KOPT-K1 (cell line): ENCODE results near the gene SUCO.

Experiments
- H3K27ac ChIP-seq: fragments of 200-600 bp; sonication (generic); 2 replicates; pipeline ENCODE4 v1.5.1; 2016; ENCODE audit warnings: antibody characterized with exemption, mild to moderate bottlenecking, low read depth, low read length; ENCODE audit not compliant: poor library complexity, severe bottlenecking
- H3K36me3 ChIP-seq: fragments of 200-600 bp; sonication (generic); 2 replicates; pipeline ENCODE4 v1.5.1; 2017; ENCODE audit warnings: antibody characterized with exemption, mild to moderate bottlenecking, low read length, moderate library complexity; ENCODE audit not compliant: insufficient read depth
- H3K9me3 ChIP-seq: fragments of 200-600 bp; sonication (generic); 2 replicates; pipeline ENCODE4 v1.5.1; 2017; ENCODE audit warnings: antibody characterized with exemption, low read length, mild to moderate bottlenecking; ENCODE audit not compliant: insufficient read depth, poor library complexity, severe bottlenecking

SUCO gene

DNA sequence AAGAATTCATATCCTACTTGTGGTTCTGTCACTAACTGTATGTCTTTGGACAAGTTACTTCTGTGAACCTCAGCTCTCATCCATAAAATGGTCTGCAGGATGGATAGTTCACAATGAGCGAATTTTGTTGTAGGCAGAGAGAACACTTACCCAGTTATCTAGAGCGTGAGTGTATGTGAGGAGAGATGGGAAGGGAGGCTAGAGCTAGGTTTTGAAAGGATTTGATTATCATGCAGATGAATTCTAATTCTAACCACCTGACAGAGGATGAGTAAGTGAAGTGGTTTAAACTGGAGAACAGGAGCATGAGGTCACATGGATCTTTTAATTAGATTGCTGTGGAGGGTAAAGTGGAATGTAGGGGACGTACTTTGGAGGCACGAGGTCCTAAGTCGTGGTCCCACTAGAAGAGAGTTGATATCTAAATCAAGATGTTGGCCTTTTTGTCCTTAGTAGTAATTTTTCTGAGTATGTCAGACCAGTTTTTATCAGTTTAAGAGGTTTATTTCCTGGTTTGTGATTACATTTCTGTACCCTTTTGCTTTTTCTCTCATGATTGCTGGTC lies 5.0 kb downstream of the SUCO start:
- H3K9me3 ChIP-seq = no peaks in the 10 kb centered on the region
- no peaks in the 10 kb centered on the region for H3K36me3 ChIP-seq
- no peak overlapping the region for H3K27ac ChIP-seq

DNA sequence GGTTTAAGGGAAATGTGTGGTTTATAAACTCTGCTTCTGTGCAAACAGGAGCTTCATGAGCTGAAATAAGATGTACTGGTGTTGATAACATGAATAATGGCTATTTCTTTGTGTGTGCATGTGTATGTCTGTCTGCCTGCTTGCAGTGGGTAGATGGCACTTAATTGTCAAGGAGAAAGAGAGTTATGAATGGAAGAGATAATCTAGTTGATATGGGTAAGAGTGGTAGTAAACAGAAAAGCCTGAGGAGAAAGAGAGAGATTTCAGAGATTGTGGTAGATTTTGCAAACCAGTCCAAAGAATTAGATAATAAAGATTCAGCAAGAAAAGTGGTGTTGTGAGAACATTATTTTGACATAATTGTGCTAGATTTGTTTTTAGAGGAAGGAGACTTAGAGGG lies 7.7 kb downstream of the SUCO start:
- H3K27ac ChIP-seq = no peak overlapping the region
- H3K36me3 ChIP-seq = no peaks in the 10 kb centered on the region

DNA sequence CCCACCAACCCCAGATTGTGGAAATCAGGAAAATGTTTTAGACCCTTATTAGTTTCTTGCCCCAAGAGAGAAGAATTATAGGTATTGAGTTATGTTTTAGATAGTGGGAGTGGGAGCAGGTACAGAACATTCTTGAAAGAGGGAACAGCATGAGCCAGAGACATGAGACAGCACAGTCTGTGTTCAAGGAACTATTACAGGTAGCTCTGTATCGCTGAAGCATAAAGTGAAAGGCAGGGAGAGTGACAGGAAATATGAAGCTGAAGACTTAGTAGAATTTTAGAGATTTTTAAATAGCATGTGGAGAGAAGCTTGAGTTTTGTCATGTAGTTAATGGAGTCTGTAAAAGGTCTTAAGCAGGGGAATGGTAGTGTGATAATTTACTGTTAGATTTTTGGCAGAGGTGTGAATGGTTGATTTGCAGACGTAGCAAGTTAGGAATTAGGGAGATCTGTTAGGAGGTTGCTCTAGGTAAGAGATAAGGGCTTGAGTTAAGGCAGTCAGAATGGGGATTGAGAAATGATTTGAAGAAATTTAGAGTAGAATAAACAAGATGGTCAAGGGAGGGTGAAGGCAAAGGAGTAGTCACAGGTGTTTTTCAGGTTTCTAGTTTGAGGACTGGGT lies 11.6 kb downstream of the SUCO start:
- Histone ChIP-seq H3K36me3 (no peaks in the 10 kb centered on the region), H3K9me3 (no peaks in the 10 kb centered on the region), H3K27ac (no peak overlapping the region)

More for the DNA sequence above, 7.7 kb downstream of the SUCO start:
- no peaks in the 10 kb centered on the region for H3K9me3 ChIP-seq

DNA sequence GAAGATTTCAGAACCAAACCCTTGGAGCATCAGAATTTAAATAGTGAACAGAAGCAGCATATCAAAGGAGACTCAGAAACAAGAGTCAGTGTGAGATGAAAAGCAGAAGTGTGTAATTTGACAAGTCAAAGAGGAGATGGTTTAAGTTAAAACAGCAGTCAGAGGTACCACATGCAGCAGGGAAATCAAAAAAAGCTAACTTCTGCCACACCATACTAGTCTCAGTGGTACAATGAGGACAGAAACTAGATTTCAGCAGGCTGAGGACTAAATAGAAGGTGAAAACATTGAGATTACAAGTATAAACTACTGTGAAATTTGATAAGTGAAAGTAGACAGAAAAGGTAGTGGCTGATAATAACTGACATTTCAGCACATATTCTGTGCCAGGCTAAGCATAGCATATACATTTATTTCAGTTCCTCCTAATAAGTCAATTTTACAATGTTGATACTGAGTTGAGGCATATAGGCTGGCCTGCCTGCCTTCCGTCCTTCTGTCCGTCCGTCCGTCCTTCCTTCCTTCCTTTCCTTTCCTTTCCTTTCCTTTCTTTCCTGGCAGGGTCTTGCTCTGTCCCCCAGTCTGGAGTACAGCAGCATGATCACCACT lies 12.6 kb downstream of the SUCO start:
- no peak overlapping the region for H3K27ac ChIP-seq
- H3K36me3 ChIP-seq = no peaks in the 10 kb centered on the region
- H3K9me3 ChIP-seq = no peaks in the 10 kb centered on the region

DNA sequence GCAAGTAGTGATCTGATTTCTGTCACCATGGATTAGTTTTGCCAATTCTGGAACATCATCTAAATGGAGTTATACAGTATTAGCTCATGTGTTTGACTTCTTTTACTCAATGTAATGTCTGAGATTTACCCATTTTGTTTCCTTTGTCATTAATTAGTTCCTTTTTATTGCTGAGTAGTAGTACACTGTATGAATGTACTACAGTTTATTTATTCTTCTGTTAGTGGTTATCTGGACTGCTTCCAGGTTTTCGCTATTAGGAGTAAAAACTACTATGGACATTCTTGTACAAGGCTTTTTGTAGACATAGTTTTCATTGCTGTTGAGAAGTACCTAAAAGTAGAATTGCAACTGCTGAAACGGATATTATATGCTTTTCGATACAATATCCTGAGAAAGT lies 14.1 kb downstream of the SUCO start:
- H3K27ac ChIP-seq = no peak overlapping the region
- no peaks in the 10 kb centered on the region for H3K9me3 ChIP-seq
- H3K36me3 ChIP-seq = no peaks in the 10 kb centered on the region; the same call in 1 of the 2 replicates

DNA sequence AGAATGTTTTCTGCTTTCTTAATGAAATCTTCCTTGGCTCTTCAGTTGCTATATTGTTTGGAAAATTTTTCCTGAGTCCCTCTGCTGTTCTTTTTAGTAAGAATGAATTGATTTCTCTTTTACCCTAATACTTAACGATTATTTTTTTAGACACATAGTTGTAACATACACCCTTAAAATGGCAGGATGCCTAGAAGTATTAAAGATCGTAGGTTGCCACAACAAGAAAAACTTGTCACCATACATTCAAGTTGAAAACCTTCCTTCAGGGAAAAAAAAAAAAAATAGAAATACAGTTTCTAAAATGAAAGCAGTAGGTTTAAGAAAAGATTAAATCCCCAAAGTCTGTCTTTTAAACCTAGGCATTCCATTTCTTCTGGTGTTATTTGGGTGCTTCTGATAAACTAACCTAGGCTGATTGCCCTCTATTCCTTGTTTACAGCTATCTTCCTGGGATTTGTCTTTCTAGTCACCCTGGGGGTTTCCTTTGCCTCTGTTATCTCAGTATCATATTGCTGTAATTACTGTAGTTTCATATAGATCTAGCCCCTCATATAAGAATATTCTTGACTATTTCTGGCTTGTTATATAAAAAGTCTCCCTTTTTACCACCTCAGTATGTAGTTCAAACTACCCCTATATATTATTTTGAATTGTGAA lies 16.8 kb downstream of the SUCO start:
- Histone ChIP-seq H3K9me3 (no peaks in the 10 kb centered on the region), H3K36me3 (peaks cover 12% of the 10 kb centered on the region), H3K27ac (no peak overlapping the region)

DNA sequence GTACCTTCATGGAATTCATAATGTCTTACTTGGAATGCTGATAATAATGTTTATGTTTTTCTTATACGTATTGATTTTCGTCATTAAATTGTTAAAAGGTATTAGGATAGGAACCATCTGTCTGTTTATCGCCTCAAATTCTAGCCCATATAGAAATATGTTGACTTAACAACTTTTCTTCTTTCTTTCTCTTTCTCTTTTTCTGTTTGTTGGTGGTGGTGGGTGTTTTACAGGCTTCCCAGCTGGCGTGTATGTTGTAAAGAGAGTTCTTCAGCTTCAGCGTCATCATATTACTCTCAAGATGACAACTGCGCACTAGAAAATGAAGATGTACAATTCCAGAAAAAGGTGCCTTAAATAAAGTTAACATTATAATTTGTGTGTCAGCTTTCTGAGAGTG lies 18.3 kb downstream of the SUCO start:
- H3K27ac ChIP-seq = no peak overlapping the region
- peaks cover 26% of the 10 kb centered on the region for H3K36me3 ChIP-seq

DNA sequence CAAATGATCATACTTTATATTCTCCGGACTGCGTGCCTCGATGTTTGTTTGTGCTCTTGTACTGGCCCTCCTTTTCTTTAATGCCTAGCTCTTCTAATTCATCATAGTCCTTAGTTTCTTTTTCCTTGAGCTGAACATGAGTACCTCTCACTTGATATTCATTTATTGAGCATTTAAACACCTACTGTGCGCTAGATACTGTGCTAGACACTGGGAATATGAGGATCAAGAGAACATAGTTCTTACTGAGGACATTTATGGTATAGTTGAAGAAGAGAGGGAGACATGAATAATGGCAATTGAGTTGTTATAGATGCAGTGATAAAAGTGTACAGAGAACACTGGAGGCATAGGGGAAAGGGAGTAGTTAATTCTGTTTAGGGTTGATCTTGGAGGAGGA lies 22.0 kb downstream of the SUCO start:
- Histone ChIP-seq H3K27ac (no peak overlapping the region), H3K9me3 (no peaks in the 10 kb centered on the region), H3K36me3 (peaks cover 60% of the 10 kb centered on the region)

More for the DNA sequence above, 18.3 kb downstream of the SUCO start:
- H3K9me3 ChIP-seq = no peaks in the 10 kb centered on the region

DNA sequence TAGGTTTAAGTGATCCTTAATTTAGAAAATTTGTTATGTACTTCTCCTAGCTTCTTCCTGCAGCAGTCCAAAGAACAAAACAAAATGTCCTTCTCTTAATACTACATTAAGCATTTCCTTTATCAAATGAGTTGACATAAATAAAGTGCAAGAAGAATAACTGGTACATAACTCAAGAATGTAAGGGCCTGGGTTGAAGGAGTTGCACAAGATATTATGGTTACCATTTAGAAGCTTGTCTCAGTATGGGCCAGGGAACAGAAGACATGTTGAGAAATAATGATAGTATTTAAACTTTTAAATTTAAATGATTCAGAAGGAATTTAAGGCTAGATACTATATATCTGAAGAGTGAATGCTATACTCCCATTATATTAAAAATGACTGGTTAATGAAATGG lies 23.5 kb downstream of the SUCO start:
- no peak overlapping the region for H3K27ac ChIP-seq
- no peaks in the 10 kb centered on the region for H3K9me3 ChIP-seq
- peaks cover 75% of the 10 kb centered on the region for H3K36me3 ChIP-seq

DNA sequence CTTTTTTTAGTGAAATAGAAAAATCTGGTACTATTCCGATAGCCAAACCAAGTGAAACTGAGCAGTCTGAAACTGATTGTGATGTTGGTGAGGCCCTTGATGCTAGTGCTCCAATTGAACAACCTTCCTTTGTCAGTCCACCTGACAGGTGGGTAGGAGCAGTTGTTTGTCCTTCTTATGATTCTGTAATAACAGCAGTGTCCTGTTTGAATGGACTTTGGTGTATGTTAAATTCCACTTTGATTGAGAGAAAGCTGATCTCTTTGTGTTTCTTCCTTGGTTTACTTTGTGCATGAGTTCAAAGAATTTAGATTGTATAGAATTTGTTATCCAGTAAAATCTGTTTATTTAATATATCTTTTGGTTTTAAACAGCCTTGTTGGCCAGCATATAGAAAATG lies 24.3 kb downstream of the SUCO start:
- peaks cover 83% of the 10 kb centered on the region for H3K36me3 ChIP-seq
- no peaks in the 10 kb centered on the region for H3K9me3 ChIP-seq
- no peak overlapping the region for H3K27ac ChIP-seq

DNA sequence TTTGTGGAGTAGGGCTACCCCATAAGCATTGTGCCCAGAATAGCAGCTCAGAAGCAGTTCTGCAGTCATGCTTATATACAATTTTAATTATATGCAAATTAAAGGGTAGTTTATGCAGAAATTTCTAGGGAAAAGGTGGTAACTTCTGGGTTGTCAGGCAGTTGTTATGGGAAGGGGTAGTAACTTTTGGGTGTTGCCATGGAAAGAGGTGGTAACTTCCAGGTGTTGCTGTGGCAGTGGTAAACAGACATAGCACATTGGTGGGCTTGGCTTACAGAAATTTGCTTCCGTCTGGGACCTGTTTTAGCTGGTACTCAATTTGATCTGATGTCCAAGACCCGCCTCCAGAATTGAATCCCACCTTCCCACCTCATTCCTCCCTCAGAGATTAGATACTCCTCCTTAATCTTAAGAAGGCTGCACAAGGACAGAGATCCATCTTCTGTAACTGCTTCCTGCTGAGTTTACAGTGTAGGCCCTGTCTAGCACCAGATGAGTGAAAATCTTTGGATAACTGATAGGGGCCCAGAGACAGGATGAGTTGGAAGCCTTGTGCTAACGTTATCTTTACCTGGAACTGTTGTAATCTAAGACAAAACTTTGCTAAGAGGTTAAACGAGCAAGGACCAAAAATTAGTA lies 26.7 kb downstream of the SUCO start:
- no peak overlapping the region for H3K27ac ChIP-seq
- H3K9me3 ChIP-seq = peaks cover 16% of the 10 kb centered on the region
- peaks cover 95% of the 10 kb centered on the region for H3K36me3 ChIP-seq

DNA sequence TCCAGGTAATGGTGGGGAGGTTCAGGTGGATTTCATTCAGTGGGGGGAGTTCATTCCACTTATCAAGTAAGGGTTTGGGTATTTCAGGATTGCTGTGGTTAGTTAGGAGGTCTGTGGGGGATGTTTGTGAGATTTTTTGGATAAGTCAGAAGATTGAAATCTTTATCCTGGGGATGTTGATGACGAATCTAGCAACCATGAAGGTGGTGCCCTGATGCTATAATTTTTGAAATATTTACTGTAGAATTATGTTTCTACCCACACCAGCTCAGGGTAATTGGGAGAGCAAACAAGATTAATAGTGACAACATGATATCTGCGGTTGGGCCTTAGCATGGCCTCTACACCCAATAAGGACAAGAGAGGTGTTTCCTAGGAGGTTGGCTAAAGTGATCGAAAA lies 28.3 kb downstream of the SUCO start:
- Histone ChIP-seq H3K36me3 (peaks cover 97% of the 10 kb centered on the region), H3K9me3 (peaks cover 16% of the 10 kb centered on the region), H3K27ac (no peak overlapping the region)

DNA sequence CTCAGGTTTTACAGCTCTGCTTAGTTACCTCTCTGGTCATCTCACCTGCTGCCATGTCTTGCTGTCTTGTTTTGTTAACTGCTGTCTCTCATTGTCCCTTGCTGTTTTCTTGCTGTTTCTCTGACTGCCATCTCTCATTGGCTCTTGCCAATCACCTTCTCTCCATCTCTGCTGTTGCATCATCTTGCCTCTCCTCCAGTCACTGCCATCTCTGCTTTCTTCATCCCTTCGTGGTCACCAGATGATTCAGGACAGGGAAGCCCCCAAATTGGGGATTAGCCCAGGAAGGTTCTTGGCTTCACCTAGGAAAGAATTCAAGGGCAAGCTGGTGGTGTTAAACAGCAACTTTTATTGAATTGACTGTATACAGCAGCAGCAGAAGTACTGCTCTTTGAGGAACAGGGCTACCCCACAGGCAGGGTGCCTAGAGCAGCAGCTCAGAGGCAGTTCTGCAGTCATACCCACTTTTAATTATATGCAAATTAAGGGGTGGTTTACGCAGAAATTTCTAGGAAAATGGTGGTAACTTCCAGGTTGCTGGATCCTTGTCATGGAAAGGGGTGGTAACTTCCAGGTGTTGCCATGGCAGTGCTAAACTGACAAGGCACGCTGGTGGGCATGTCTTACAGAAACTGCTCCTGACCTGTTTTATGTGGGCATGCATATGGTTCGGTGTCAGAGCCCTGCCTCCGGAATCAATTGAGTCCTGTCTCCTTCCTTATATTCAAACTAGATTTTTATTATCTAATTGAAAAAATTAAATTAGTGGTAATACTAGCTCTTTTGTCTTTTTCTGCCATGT lies 33.4 kb downstream of the SUCO start:
- Histone ChIP-seq H3K36me3 (peaks cover 87% of the 10 kb centered on the region), H3K27ac (no peak overlapping the region), H3K9me3 (peaks cover 29% of the 10 kb centered on the region)

DNA sequence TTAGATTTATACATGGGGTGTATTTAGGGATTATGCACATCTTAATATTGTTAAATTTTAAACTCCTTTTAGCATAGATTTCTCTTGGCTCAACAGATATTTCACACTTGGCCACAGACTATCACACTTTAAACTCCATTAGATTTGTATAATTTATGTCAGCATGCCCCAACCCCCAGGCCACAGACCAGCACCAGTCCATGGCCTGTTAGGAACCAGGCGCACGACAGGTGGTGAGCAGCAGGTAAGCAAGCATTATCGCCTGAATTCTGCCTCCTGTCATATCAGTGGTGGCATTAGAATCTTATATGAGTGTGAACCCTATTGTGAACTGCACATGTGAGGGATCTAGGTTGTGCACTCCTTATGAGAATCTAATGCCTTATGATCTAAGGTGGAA lies 34.8 kb downstream of the SUCO start:
- Histone ChIP-seq H3K27ac (no peak overlapping the region), H3K36me3 (peaks cover 78% of the 10 kb centered on the region), H3K9me3 (peaks cover 27% of the 10 kb centered on the region)
